GM19468 (cell line): ENCODE data around the gene JMJD8.

Experiments
- ATAC-seq: cut with Tn5 transposase; IDR thresholded peaks from one replicate; pipeline ENCODE4 v1.9.1; 2021; ENCODE audit warnings: mild to moderate bottlenecking, moderate library complexity, moderate number of reproducible peaks; ENCODE audit not compliant: unreplicated experiment; ENCODE audit errors: extremely low read depth

The JMJD8 gene

GRCh38 chr16:645852-646678 is 38.1 kb downstream of the JMJD8 start:
- no peak for ATAC-seq

GRCh38 chr16:644556-644955 is 39.6 kb downstream of the JMJD8 start:
- no peak for ATAC-seq

GRCh38 chr16:643050-643368 is 41.1 kb downstream of the JMJD8 start:
- no peak for ATAC-seq

- ATAC-seq, result peak; percentile 1
These were observed 41.7 kb downstream of the JMJD8 start for GRCh38 chr16:642189-643049.

- peak; percentile 24 for ATAC-seq
These were observed 42.6 kb downstream of the JMJD8 start, which contains the start of gene MCRIP2 for GRCh38 chr16:641326-642188. Gene MCRIP2 (plus strand): TSS chr16:641828. CDS start chr16:641992, 164 bp downstream.

GRCh38 chr16:640614-641013 is 43.5 kb downstream of the JMJD8 start:
- ATAC-seq, result no peak

- ATAC-seq, result no peak
These were observed 45.3 kb downstream of the JMJD8 start for GRCh38 chr16:638836-639235.

- no peak for ATAC-seq
These were observed 46.0 kb downstream of the JMJD8 start for GRCh38 chr16:638034-638543.

- no peak for ATAC-seq
These were observed 46.8 kb downstream of the JMJD8 start for GRCh38 chr16:637081-638018.

- peak; percentile 40 for ATAC-seq
These were observed 47.7 kb downstream of the JMJD8 start, which contains the start of gene METTL26 for GRCh38 chr16:636206-637080. Gene METTL26 (minus strand): TSS chr16:636305. CDS start chr16:636290, 15 bp downstream.

- no peak for ATAC-seq
These were observed 48.4 kb downstream of the JMJD8 start for GRCh38 chr16:635573-636205.

GRCh38 chr16:634996-635395 is 49.1 kb downstream of the JMJD8 start:
- no peak for ATAC-seq

- no peak for ATAC-seq
These were observed 50.0 kb downstream of the JMJD8 start for GRCh38 chr16:634051-634670.

GRCh38 chr16:633336-634050 is 50.6 kb downstream of the JMJD8 start:
- ATAC-seq, result no peak

- ATAC-seq, result no peak
These were observed 51.4 kb downstream of the JMJD8 start for GRCh38 chr16:632486-633335.
